ENCODE data around the gene MPLKIP. TPM values are rescaled to one million over a fixed set of nuclear protein-coding genes. Genes with fewer than 3 reads are reported as not detected.

MPLKIP gene
- total RNA-seq, 1 donor from 2014 or later, result 32.0 TPM

DNA sequence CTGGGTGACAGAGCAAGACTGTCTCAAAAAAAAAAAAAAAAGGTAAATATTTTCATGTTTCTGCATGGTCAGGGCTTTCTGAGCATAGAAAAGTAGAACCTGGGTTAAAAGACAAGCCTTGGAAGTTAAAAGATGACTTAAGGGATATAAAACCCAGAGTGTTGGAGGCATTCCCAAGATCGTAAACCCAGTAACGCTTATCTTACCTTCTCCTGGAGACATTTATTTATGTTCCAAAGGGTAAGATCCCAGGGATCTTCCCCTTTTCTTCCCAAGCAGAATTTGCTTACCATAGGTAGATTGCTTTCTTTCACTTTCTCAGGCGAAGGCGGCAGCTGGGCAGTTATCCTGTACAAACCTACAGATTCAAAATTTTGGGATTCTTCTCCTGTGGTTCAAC, 22.6 kb upstream of the MPLKIP start:
- no peaks in the 10 kb centered on the region for H3K9me3 Mint-ChIP-seq (ENCODE audit: unreplicated experiment)
- no peaks in the 10 kb centered on the region for H3K36me3 ChIP-seq (ENCODE audit: insufficient read depth, low read length)
- no peak overlapping the region for H3K4me3 ChIP-seq (ENCODE audit: insufficient read depth, low read depth, low read length)
- no peaks in the 10 kb centered on the region for H3K9me3 ChIP-seq (ENCODE audit: insufficient read depth, low read depth, low read length)
- H3K4me1 ChIP-seq (ENCODE audit: insufficient read depth, low read length), result no peaks in the 10 kb centered on the region
- no peak overlapping the region for H3K4me3 Mint-ChIP-seq (ENCODE audit: unreplicated experiment)
- no peaks in the 10 kb centered on the region for H3K27me3 ChIP-seq (ENCODE audit: insufficient read depth, low read length)
- H3K27me3 Mint-ChIP-seq (ENCODE audit: low read depth, unreplicated experiment), result no peaks in the 10 kb centered on the region
- H2AFZ ChIP-seq (ENCODE audit: low read depth, low read length), result no peak overlapping the region
- no peak overlapping the region for H3K9ac ChIP-seq (ENCODE audit: low read length)
- peaks cover 1% of the 10 kb centered on the region for H3K36me3 Mint-ChIP-seq (ENCODE audit: low read depth, unreplicated experiment)
- no peak for DNase-seq (ENCODE audit: low read depth)
- no peak overlapping the region for H3K4me2 ChIP-seq (ENCODE audit: low read length)
- H4K20me1 ChIP-seq (ENCODE audit: insufficient read depth, low read length), result no peaks in the 10 kb centered on the region
- TF ChIP-seq EZH2 (IDR thresholded peaks at IDR 0.05; ENCODE audit: insufficient read depth, low read length) (no peak), CTCF (IDR thresholded peaks at IDR 0.05; ENCODE audit: insufficient read depth, low read depth, low read length) (no peak)
- H3K79me2 ChIP-seq (ENCODE audit: insufficient read depth, low read length), result no peaks in the 10 kb centered on the region
- no peak overlapping the region for H3K27ac Mint-ChIP-seq (ENCODE audit: unreplicated experiment)
- no peak for FAIRE-seq
- no peak overlapping the region for H3K27ac ChIP-seq (ENCODE audit: low read depth, low read length)
- H3K4me1 Mint-ChIP-seq (ENCODE audit: low read depth, unreplicated experiment), result no peaks in the 10 kb centered on the region

DNA sequence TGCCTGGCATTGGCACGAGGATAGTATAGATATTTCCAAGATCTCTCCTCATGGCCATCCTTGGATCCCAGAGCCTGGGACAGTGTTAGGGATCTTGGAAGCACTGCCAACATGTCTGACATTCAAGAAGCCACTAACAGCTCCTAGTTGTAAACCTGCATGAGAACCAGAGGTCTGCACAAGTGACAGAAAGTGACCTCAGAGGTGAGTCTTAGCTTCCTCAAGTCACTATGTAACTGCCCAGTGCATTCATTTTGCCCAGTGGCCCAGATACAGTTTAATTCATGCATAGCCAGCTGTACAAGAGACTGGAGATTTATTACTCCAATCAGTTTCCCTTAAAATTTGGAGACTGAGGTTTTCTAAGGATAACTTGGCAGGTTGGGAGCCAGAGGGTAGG, 17.1 kb upstream of the MPLKIP start:
- no peak overlapping the region for H3K27ac ChIP-seq (ENCODE audit: low read depth, low read length)
- FAIRE-seq, result no peak
- peaks cover 3% of the 10 kb centered on the region for H3K4me1 Mint-ChIP-seq (ENCODE audit: low read depth, unreplicated experiment)

More for the DNA sequence above, 17.1 kb upstream of the MPLKIP start:
- DNase-seq (ENCODE audit: low read depth), result no peak
- Histone ChIP-seq H3K36me3 (ENCODE audit: insufficient read depth, low read length) (no peaks in the 10 kb centered on the region), H3K27me3 (ENCODE audit: insufficient read depth, low read length) (no peaks in the 10 kb centered on the region), H3K4me1 (ENCODE audit: insufficient read depth, low read length) (no peaks in the 10 kb centered on the region), H3K9me3 (ENCODE audit: insufficient read depth, low read depth, low read length) (no peaks in the 10 kb centered on the region), H4K20me1 (ENCODE audit: insufficient read depth, low read length) (no peaks in the 10 kb centered on the region), H3K79me2 (ENCODE audit: insufficient read depth, low read length) (no peaks in the 10 kb centered on the region), H2AFZ (ENCODE audit: low read depth, low read length) (no peak overlapping the region), H3K4me3 (ENCODE audit: insufficient read depth, low read depth, low read length) (no peak overlapping the region), H3K4me2 (ENCODE audit: low read length) (no peak overlapping the region), H3K9ac (ENCODE audit: low read length) (no peak overlapping the region)
- TF ChIP-seq CTCF (IDR thresholded peaks at IDR 0.05; ENCODE audit: insufficient read depth, low read depth, low read length) (no peak), EZH2 (IDR thresholded peaks at IDR 0.05; ENCODE audit: insufficient read depth, low read length) (no peak)
- Mint-ChIP-seq H3K36me3 (ENCODE audit: low read depth, unreplicated experiment) (peaks cover 5% of the 10 kb centered on the region), H3K27me3 (ENCODE audit: low read depth, unreplicated experiment) (no peaks in the 10 kb centered on the region), H3K4me3 (ENCODE audit: unreplicated experiment) (no peak overlapping the region), H3K27ac (ENCODE audit: unreplicated experiment) (no peak overlapping the region), H3K9me3 (ENCODE audit: unreplicated experiment) (peaks cover 15% of the 10 kb centered on the region)
